Measurements from ENCODE around the gene CARS1. TPM values are rescaled to one million over a fixed set of nuclear protein-coding genes. Genes with fewer than 3 reads are reported as not detected.
A peak's percentile ranks its signal among the peaks of the same experiment; 100 is the strongest.

CARS1 gene
- polyA plus RNA-seq, 1 of the 3 experiments (the other 2 are of a cell fraction), result 52.1 TPM

DNA sequence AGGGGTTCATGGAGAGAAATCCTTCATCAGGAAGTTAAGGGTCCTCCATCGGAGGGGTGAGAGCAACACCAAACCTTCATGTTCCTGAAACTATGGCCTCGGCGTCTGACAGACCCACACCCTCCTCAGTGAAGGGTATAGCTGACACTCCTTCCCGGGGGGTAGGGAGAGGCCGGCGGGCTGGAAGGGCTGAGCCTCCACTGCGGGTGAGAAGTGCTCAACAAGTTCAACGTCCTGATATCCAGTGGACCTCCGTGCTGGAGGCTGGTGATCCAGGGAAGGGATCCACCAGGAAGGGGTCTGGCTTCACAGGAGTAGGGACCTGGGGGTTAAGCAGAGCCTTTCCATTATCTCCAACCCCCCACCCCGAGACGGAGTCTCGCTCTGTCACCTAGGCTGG, 12.3 kb downstream of the CARS1 start:
- Histone ChIP-seq H3K9me2 (no peaks in the 10 kb centered on the region), H3F3A (replicated peaks; ENCODE audit: insufficient read depth) (peaks cover 3% of the 10 kb centered on the region), H3K9ac (no peak overlapping the region), H3K36me3 (replicated peaks in 1 of 2; ENCODE audit: control insufficient read depth in 1 of 2, insufficient read depth in 2 of 2, low read length in 1 of 2) (peaks cover 6 to 46% of the 10 kb centered on the region in 2 experiments), H3K4me3 (ENCODE audit: low read depth in 2 of 2, low read length in 1 of 2) (no peak overlapping the region), H2AFZ (ENCODE audit: low read depth) (no peak overlapping the region), H3K79me2 (ENCODE audit: insufficient read depth) (peaks cover 87% of the 10 kb centered on the region), H3K4me1 (ENCODE audit: control insufficient read depth in 1 of 2, insufficient read depth in 2 of 2, low read depth in 1 of 2, low read length in 1 of 2) (peaks cover 13 to 30% of the 10 kb centered on the region in 2 experiments; a peak in 3 of 4 replicates), H3K27ac (ENCODE audit: low read depth in 2 of 2, low read length in 1 of 2) (no peak overlapping the region), H3K9me3 (no peaks in the 10 kb centered on the region), H3K27me3 (ENCODE audit: insufficient read depth) (no peaks in the 10 kb centered on the region), H4K20me1 (ENCODE audit: insufficient read depth) (peaks cover 92% of the 10 kb centered on the region), H3K4me2 (no peak overlapping the region)
- DNase-seq, result no peak
- ChIA-PET CTCF (interaction anchor here (1.4 to 23.7 kb wide), 3 partner anchors 7 to 44 kb away, joined by 4 to 403 read pairs (median 19); partner anchors contain the start of gene CARS1), POLR2A (no interaction called here)
- 89% methylated on average over 8 of the region's 12 CpGs for WGBS (ENCODE audit: low lambda C conversion rate)
- TF ChIP-seq GABPA (IDR thresholded peaks at IDR 0.05; ENCODE audit: low read depth), result no peak
- TF ChIP-seq SIN3A (IDR thresholded peaks at IDR 0.05; ENCODE audit: borderline replicate concordance, low read depth, low read length), result no peak
- no peak for TF ChIP-seq TCF12 (IDR thresholded peaks at IDR 0.05)
- TF ChIP-seq TAF1 (IDR thresholded peaks at IDR 0.05; ENCODE audit: borderline replicate concordance, low read depth, low read length), result no peak
- TF ChIP-seq ELF1 (IDR thresholded peaks at IDR 0.05), result no peak
- TF ChIP-seq JUND (IDR thresholded peaks at IDR 0.05), result no peak
- TF ChIP-seq, protein P1, sequence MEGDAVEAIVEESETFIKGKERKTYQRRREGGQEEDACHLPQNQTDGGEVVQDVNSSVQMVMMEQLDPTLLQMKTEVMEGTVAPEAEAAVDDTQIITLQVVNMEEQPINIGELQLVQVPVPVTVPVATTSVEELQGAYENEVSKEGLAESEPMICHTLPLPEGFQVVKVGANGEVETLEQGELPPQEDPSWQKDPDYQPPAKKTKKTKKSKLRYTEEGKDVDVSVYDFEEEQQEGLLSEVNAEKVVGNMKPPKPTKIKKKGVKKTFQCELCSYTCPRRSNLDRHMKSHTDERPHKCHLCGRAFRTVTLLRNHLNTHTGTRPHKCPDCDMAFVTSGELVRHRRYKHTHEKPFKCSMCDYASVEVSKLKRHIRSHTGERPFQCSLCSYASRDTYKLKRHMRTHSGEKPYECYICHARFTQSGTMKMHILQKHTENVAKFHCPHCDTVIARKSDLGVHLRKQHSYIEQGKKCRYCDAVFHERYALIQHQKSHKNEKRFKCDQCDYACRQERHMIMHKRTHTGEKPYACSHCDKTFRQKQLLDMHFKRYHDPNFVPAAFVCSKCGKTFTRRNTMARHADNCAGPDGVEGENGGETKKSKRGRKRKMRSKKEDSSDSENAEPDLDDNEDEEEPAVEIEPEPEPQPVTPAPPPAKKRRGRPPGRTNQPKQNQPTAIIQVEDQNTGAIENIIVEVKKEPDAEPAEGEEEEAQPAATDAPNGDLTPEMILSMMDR (IDR thresholded peaks at IDR 0.05), result no peak
- TF ChIP-seq EZH2phosphoT487 (IDR thresholded peaks at IDR 0.05; ENCODE audit: borderline replicate concordance, low read depth), result no peak
- TF ChIP-seq RXRA (IDR thresholded peaks at IDR 0.05; ENCODE audit: borderline replicate concordance, low read depth), result no peak

DNA sequence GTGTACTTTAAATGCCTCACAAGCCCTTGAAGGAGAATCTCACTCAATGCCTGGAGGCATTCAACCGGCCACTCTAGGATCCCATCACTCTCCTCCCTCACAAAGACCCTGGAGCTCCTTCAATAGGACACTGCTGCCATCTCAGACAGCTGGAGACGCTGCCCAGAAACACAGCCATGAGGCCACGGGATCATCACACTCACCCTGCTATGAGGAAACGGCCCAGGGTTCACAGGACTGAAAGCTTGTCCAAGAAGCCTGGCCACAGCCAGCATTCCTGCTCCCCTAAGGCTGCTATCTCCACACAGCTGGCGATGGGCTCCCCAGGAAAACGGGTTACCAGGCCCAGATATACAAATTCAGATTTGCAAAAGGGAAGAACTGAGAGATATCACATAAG, 13.2 kb downstream of the CARS1 start:
- ChIA-PET CTCF (interaction anchor here (0.7 to 23.7 kb wide), 5 partner anchors 8 to 93 kb away, joined by 3 to 403 read pairs (median 3); no protein-coding TSS in a partner anchor), POLR2A (no interaction called here)
- Histone ChIP-seq H3K79me2 (ENCODE audit: insufficient read depth) (peaks cover 81% of the 10 kb centered on the region), H3K9me2 (no peaks in the 10 kb centered on the region), H2AFZ (ENCODE audit: low read depth) (no peak overlapping the region), H3K4me1 (ENCODE audit: control insufficient read depth in 1 of 2, insufficient read depth in 2 of 2, low read depth in 1 of 2, low read length in 1 of 2) (peaks cover 7 to 21% of the 10 kb centered on the region in 2 experiments; a peak in 3 of 4 replicates), H3K4me2 (no peak overlapping the region), H3K27me3 (ENCODE audit: insufficient read depth) (no peaks in the 10 kb centered on the region), H3K36me3 (replicated peaks in 1 of 2; ENCODE audit: control insufficient read depth in 1 of 2, insufficient read depth in 2 of 2, low read length in 1 of 2) (peaks cover 14 to 55% of the 10 kb centered on the region in 2 experiments), H4K20me1 (ENCODE audit: insufficient read depth) (peaks cover 85% of the 10 kb centered on the region), H3K9me3 (no peaks in the 10 kb centered on the region), H3F3A (replicated peaks; ENCODE audit: insufficient read depth) (peaks cover 3% of the 10 kb centered on the region), H3K9ac (no peak overlapping the region), H3K27ac (ENCODE audit: low read depth in 2 of 2, low read length in 1 of 2) (peak overlapping the region; percentile 25 to 36; a peak in 2 of 4 replicates), H3K4me3 (ENCODE audit: low read depth in 2 of 2, low read length in 1 of 2) (no peak overlapping the region)
- DNase-seq, result no peak
- no peak for TF ChIP-seq MXI1 (IDR thresholded peaks at IDR 0.05; ENCODE audit: low read depth, low read length)
- TF ChIP-seq JUND (IDR thresholded peaks at IDR 0.05), result no peak
- no peak for TF ChIP-seq TEAD4 (IDR thresholded peaks at IDR 0.05; ENCODE audit: borderline replicate concordance, insufficient read depth)
- no peak for TF ChIP-seq RXRA (IDR thresholded peaks at IDR 0.05; ENCODE audit: borderline replicate concordance, low read depth)
- no peak for TF ChIP-seq NFIC (IDR thresholded peaks at IDR 0.05; ENCODE audit: borderline replicate concordance)
- no peak for TF ChIP-seq GATA2 (CRISPR knock-in tag; IDR thresholded peaks at IDR 0.05)
- WGBS (ENCODE audit: low lambda C conversion rate), result 65% methylated on average over 4 of the region's 6 CpGs
